H1 (cell line): ENCODE data around the gene PRMT5. TPM values are rescaled to one million over a fixed set of nuclear protein-coding genes. Genes with fewer than 3 reads are reported as not detected.

Experiments
- CTCF ChIA-PET: fragments of 300-600 bp; sonication (Branson Sonifier 250); formaldehyde crosslinking; loops from one replicate; lab custom pipeline; 2021; ENCODE audit not compliant: partially characterized antibody; lab: Charles Lee
- POLR2A ChIA-PET: fragments of 300-600 bp; sonication (Branson Sonifier 250); formaldehyde crosslinking; loops from one replicate; lab custom pipeline; 2021; ENCODE audit warnings: inconsistent platforms; ENCODE audit not compliant: partially characterized antibody; lab: Charles Lee
- DNase-seq, 2 experiments: peaks; one replicate each; pipeline versions ENCODE4 v3.0.0 to v3.0.0-alpha.2; 2010 to 2022; ENCODE audit warnings: low spot score in 2 of 2, low read depth in 1 of 2, mixed read lengths in 1 of 2
- FAIRE-seq: peaks from 2 replicates; lab custom pipeline; 2011; peaks lifted over from hg19 to GRCh38; lab: Jason Lieb, UNC
- H2AFZ ChIP-seq: 2 replicates; pipeline ENCODE4 v1.8.1; 2012; ENCODE audit warnings: low read length, inconsistent platforms
- H2AK5ac ChIP-seq: 2 replicates; pipeline ENCODE4 v1.6.1; 2013; ENCODE audit warnings: low read depth, low read length
- H2BK120ac ChIP-seq: replicated peaks from 2 replicates; pipeline ENCODE3; 2013; ENCODE audit warnings: low read depth, low read length, inconsistent platforms
- H2BK12ac ChIP-seq: 2 replicates; pipeline ENCODE4 v1.6.1; 2013; ENCODE audit warnings: low read depth, low read length
- H2BK15ac ChIP-seq: 2 replicates; pipeline ENCODE4 v1.6.1; 2013; ENCODE audit warnings: low read length
- H2BK20ac ChIP-seq: 2 replicates; pipeline ENCODE4 v1.6.1; 2013; ENCODE audit warnings: low read length
- H2BK5ac ChIP-seq: 2 replicates; pipeline ENCODE4 v1.6.1; 2013; ENCODE audit warnings: low read depth, low read length
- H3K14ac ChIP-seq: 2 replicates; pipeline ENCODE4 v1.6.1; 2013; ENCODE audit warnings: inconsistent platforms; ENCODE audit not compliant: insufficient read length
- H3K18ac ChIP-seq: 2 replicates; pipeline ENCODE4 v1.6.1; 2013; ENCODE audit warnings: low read length; ENCODE audit errors: extremely low read depth
- H3K23ac ChIP-seq: 2 replicates; pipeline ENCODE4 v1.6.1; 2013; ENCODE audit warnings: inconsistent platforms; ENCODE audit not compliant: insufficient read length
- H3K23me2 ChIP-seq: 2 replicates; pipeline ENCODE4 v1.6.1; 2013; ENCODE audit warnings: low read depth, low read length
- H3K27ac ChIP-seq: 2 replicates; pipeline ENCODE4 v1.6.1; 2011; ENCODE audit warnings: low read depth, low read length, inconsistent platforms
- H3K27me3 ChIP-seq, 4 experiments: replicated peaks in 1 of 4; 1 replicate in 1 of 4; 2 replicates in 3 of 4; pipeline versions ENCODE4 v1.6.1 to v1.8.1; 2011 to 2013; ENCODE audit warnings: low read length in 3 of 4, mild to moderate bottlenecking in 3 of 4, inconsistent platforms in 2 of 4, mixed read lengths in 2 of 4, moderate library complexity in 1 of 4; ENCODE audit not compliant: control insufficient read depth in 3 of 4, insufficient read depth in 3 of 4; ENCODE audit errors: extremely low read depth in 1 of 4
- H3K36me3 ChIP-seq, 4 experiments: 2 replicates each; pipeline versions ENCODE4 v1.6.1 to v1.8.1; 2011 to 2013; ENCODE audit warnings: mild to moderate bottlenecking in 4 of 4, low read length in 3 of 4, moderate library complexity in 2 of 4, control low read depth in 1 of 4, inconsistent platforms in 1 of 4; ENCODE audit not compliant: insufficient read depth in 4 of 4, control insufficient read depth in 2 of 4
- H3K4ac ChIP-seq: replicated peaks from 2 replicates; pipeline ENCODE3; 2013; ENCODE audit warnings: low read length, low read depth, mixed read lengths, inconsistent platforms; ENCODE audit not compliant: insufficient read length
- H3K4me1 ChIP-seq, 4 experiments: replicated peaks in 1 of 4; 1 replicate in 1 of 4; 2 replicates in 3 of 4; pipeline versions ENCODE4 v1.6.1 to v1.8.1; 2011 to 2013; ENCODE audit warnings: low read length in 3 of 4, inconsistent platforms in 2 of 4, mixed read lengths in 1 of 4; ENCODE audit not compliant: insufficient read depth in 4 of 4, control insufficient read depth in 3 of 4
- H3K4me2 ChIP-seq, 2 experiments: 2 replicates each; pipeline versions ENCODE4 v1.6.1 to v1.8.1; 2011 to 2013; ENCODE audit warnings: low read depth in 2 of 2, low read length in 2 of 2, control low read depth in 1 of 2, inconsistent platforms in 1 of 2, mild to moderate bottlenecking in 1 of 2; ENCODE audit not compliant: insufficient read depth in 1 of 2
- H3K4me3 ChIP-seq, 4 experiments: fragments of 200-600, 300-600 bp in 1 of 4; sonication (generic), shearing (Covaris generic), sonication (Bioruptor Twin) in 1 of 4; 2 replicates each; pipeline versions ENCODE4 v1.5.1 to v1.8.1; 2011 to 2016; ENCODE audit warnings: low read length in 4 of 4, low read depth in 3 of 4, control low read depth in 2 of 4, inconsistent platforms in 2 of 4, mild to moderate bottlenecking in 2 of 4, mixed read lengths in 1 of 4, moderate library complexity in 1 of 4; ENCODE audit not compliant: insufficient read depth in 2 of 4; ENCODE audit errors: extremely low read depth in 1 of 4
- H3K56ac ChIP-seq: replicated peaks from 2 replicates; pipeline ENCODE3; 2013; ENCODE audit warnings: low read depth, mild to moderate bottlenecking, mixed read lengths, low read length, inconsistent platforms; ENCODE audit not compliant: insufficient read length
- H3K79me1 ChIP-seq: 2 replicates; pipeline ENCODE4 v1.6.1; 2013; ENCODE audit warnings: low read depth, low read length, control low read depth
- H3K79me2 ChIP-seq, 2 experiments: 2 replicates each; pipeline versions ENCODE4 v1.6.1 to v1.8.1; 2012 to 2013; ENCODE audit warnings: low read length in 2 of 2, mild to moderate bottlenecking in 2 of 2, inconsistent platforms in 1 of 2; ENCODE audit not compliant: insufficient read depth in 2 of 2, control insufficient read depth in 1 of 2
- H3K9ac ChIP-seq, 4 experiments: replicated peaks in 1 of 4; 1 replicate in 1 of 4; 2 replicates in 3 of 4; pipeline versions ENCODE4 v1.6.1 to v1.8.1; 2011 to 2013; ENCODE audit warnings: low read depth in 3 of 4, low read length in 3 of 4, control low read depth in 2 of 4, mild to moderate bottlenecking in 2 of 4, moderate library complexity in 2 of 4, inconsistent platforms in 1 of 4; ENCODE audit errors: extremely low read depth in 1 of 4
- H3K9me3 ChIP-seq, 2 experiments: 2 replicates each; pipeline versions ENCODE4 v1.6.1 to v1.8.1; 2012 to 2013; ENCODE audit warnings: mild to moderate bottlenecking in 2 of 2, moderate library complexity in 2 of 2, control low read depth in 1 of 2, inconsistent platforms in 1 of 2, low read depth in 1 of 2, low read length in 1 of 2, mixed read lengths in 1 of 2; ENCODE audit not compliant: insufficient read depth in 2 of 2
- H4K20me1 ChIP-seq, 2 experiments: replicated peaks in 1 of 2; 2 replicates each; pipeline versions ENCODE3 to v1.8.1; 2011 to 2013; ENCODE audit warnings: inconsistent platforms in 2 of 2, low read length in 2 of 2, mild to moderate bottlenecking in 1 of 2; ENCODE audit not compliant: insufficient read depth in 2 of 2, control insufficient read depth in 1 of 2
- H4K5ac ChIP-seq: 2 replicates; pipeline ENCODE4 v1.6.1; 2013; ENCODE audit warnings: low read length, low read depth, mixed read lengths, inconsistent platforms; ENCODE audit not compliant: insufficient read length
- H4K8ac ChIP-seq: 2 replicates; pipeline ENCODE4 v1.8.0; 2013; ENCODE audit warnings: mild to moderate bottlenecking, moderate library complexity, low read length, inconsistent platforms; ENCODE audit not compliant: insufficient read depth; ENCODE audit errors: extremely low read depth
- H4K91ac ChIP-seq: replicated peaks from 2 replicates; pipeline ENCODE3; 2013; ENCODE audit warnings: low read length, mixed read lengths, inconsistent platforms; ENCODE audit not compliant: insufficient read length
- ASH2L ChIP-seq: fragments of 200-600, 300-600 bp; sonication (generic); IDR thresholded peaks from one replicate; pipeline ENCODE4 v1.7.1; 2017; ENCODE audit warnings: low read length
- WGBS, 2 experiments: shearing (Covaris generic) in 1 of 2; methylation state at CpG; one replicate each; pipeline versions ENCODE4 v1.1.6 to v1.1.7; 2013 to 2015; ENCODE audit warnings: low lambda C conversion rate in 2 of 2, mixed read lengths in 2 of 2, inconsistent platforms in 1 of 2, low coverage in 1 of 2, missing lambda C conversion rate in 1 of 2; ENCODE audit not compliant: insufficient replicate concordance in 2 of 2, insufficient coverage in 1 of 2, insufficient read length in 1 of 2; ENCODE audit errors: extremely low coverage in 1 of 2, missing lambda C conversion rate in 1 of 2; 5-methylcytosine and 5-hydroxymethylcytosine counted together
- polyA plus RNA-seq, 7 experiments: library from polyadenylated mRNA; depleted of rRNA in 3 of 7; stranded (reverse) in 5 of 7; unstranded in 2 of 7; fragments of >200 nt in 5 of 7; fragments of 200-250 nt in 2 of 7; gene quantifications; 1 replicate in 5 of 7; 2 replicates in 1 of 7; 4 replicates in 1 of 7; pipeline versions ENCODE4 v1.2.1 to v1.2.3, GENCODE V29; 2011 to 2013; ENCODE audit warnings: missing spikeins in 2 of 7, mixed read lengths in 2 of 7
- total RNA-seq: library from RNA; stranded (reverse); fragmentation: NEBNext Ultra II Directional; extraction: Animal tissue kit (Norgen Biotek cat#: 25700); gene quantifications from 2 replicates; pipeline ENCODE4 v1.2.1, GENCODE V29; 2021
- TF ChIP-seq, protein P1 (sequence below): IDR thresholded peaks from 2 replicates; pipeline ENCODE4 v1.6.1; 2012; ENCODE audit warnings: inconsistent platforms

Gene PRMT5
- total and polyA plus RNA-seq, 2 of the 8 experiments (the other 6 are each of a cell fraction or from before 2014, with no cell fraction given): 171 to 402 TPM

DNA sequence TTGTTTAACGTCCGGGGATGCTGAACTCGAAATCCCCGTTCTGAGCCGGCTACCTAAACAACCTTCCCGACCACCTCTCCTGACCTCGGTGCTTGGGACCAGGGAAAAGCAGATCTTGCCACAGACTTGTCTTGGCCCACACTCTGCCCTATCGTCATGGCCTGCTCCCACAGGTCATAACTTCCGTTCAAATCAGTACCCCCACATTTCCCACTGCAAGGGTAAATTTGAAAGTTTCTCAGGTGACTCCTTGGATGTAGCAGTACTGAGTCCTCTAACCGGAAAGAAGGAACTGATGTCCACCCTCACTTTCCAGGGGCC is 9.6 kb downstream of the PRMT5 start:
- 19% methylated on average over 10 of the region's 10 CpGs; no CpG with 5 or more reads in 1 of the 2 experiments for WGBS, 2 experiments
- H3K14ac ChIP-seq: peak overlapping the region; percentile 48
- H3K4me1 ChIP-seq: peaks cover 0 to 7% (median 3%) of the 10 kb centered on the region in 4 experiments; a peak in 5 of 7 replicates
- peak overlapping the region; percentile 97 for H3K4ac ChIP-seq
- no peak overlapping the region for H2BK12ac ChIP-seq
- CTCF ChIA-PET: interaction anchor here (0.6 to 5.0 kb wide), 10 partner anchors 11 to 1031 kb away, joined by 3 to 40 read pairs (median 3); no protein-coding TSS in a partner anchor
- H3K79me1 ChIP-seq: no peaks in the 10 kb centered on the region
- H3K27me3 ChIP-seq: no peaks in the 10 kb centered on the region; a peak in 1 of 7 replicates
- no peak overlapping the region for H2BK120ac ChIP-seq
- H3K27ac ChIP-seq: peak overlapping the region; percentile 77
- H3K18ac ChIP-seq: peak overlapping the region; percentile 39; the same call in 1 of the 2 replicates
- H2BK15ac ChIP-seq: no peak overlapping the region
- H3K56ac ChIP-seq: no peak overlapping the region
- H2AFZ ChIP-seq: no peak overlapping the region; the same call in 1 of the 2 replicates
- no peak overlapping the region for H2AK5ac ChIP-seq
- peaks cover 4% of the 10 kb centered on the region; the same call in 1 of the 2 replicates for H3K23me2 ChIP-seq
- H3K4me3 ChIP-seq: peak overlapping the region; percentile 34 to 56 (median 52)
- FAIRE-seq: no peak
- H2BK20ac ChIP-seq: no peak overlapping the region
- H4K5ac ChIP-seq: peak overlapping the region; percentile 91
- H3K9ac ChIP-seq: peak overlapping the region; percentile 2 to 72 (median 40); a peak in 6 of 7 replicates
- H3K36me3 ChIP-seq: peaks cover 20 to 48% (median 33%) of the 10 kb centered on the region in 4 experiments
- POLR2A ChIA-PET: interaction anchor here (0.7 to 4.1 kb wide), 23 partner anchors 9 to 175 kb away, joined by 3 to 67 read pairs (median 4); partner anchors contain the start of genes ACIN1, AJUBA, C14orf119 and HAUS4
- no peaks in the 10 kb centered on the region for H3K9me3 ChIP-seq
- H4K8ac ChIP-seq: no peak overlapping the region
- no peak for DNase-seq
- H3K79me2 ChIP-seq: peaks cover 0 to 18% of the 10 kb centered on the region in 2 experiments; a peak in 2 of 4 replicates
- H3K23ac ChIP-seq: no peak overlapping the region
- H4K91ac ChIP-seq: no peak overlapping the region
- peak; percentile 22 for TF ChIP-seq ASH2L
- TF ChIP-seq, protein P1, sequence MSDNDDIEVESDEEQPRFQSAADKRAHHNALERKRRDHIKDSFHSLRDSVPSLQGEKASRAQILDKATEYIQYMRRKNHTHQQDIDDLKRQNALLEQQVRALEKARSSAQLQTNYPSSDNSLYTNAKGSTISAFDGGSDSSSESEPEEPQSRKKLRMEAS: no peak
- TF ChIP-seq, all 59 proteins: peak for 1
- Histone ChIP-seq H2BK5ac (peak overlapping the region; percentile 98; the same call in 1 of the 2 replicates), H4K20me1 (no peaks in the 10 kb centered on the region), H3K4me2 (peak overlapping the region; percentile 89 to 91)
